GM19328 (cell line): ENCODE data around the gene EGFL7.
"Not testable (repeated sequence)": the region's sequence is repeated elsewhere in the genome, so short reads cannot be mapped to it uniquely, and the experiment has no call there.

Experiments
- ATAC-seq: cut with Tn5 transposase; IDR thresholded peaks from one replicate; pipeline ENCODE4 v1.9.1; 2021; ENCODE audit warnings: mild to moderate bottlenecking, moderate library complexity; ENCODE audit not compliant: unreplicated experiment

The EGFL7 gene

DNA sequence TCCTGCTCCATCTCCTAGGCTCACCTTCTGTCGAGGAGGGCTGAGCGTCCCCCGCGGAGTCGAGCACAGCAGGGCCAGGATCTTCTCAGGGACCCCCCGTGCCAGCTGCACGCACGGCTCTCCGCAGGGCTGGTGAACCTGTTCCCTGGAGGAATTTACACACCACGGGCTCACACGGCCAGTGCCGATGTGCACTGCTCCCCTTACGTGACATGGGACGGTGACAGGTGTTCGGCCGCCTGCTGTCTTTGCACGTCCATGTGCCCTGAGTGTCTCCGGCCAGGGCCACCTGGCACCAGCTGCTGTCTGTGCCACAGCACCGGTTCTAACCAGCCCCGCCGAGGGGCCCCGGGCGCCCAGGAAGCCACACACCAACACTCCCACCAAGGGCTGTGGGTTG is 33.2 kb downstream of the EGFL7 start:
- no peak for ATAC-seq

DNA sequence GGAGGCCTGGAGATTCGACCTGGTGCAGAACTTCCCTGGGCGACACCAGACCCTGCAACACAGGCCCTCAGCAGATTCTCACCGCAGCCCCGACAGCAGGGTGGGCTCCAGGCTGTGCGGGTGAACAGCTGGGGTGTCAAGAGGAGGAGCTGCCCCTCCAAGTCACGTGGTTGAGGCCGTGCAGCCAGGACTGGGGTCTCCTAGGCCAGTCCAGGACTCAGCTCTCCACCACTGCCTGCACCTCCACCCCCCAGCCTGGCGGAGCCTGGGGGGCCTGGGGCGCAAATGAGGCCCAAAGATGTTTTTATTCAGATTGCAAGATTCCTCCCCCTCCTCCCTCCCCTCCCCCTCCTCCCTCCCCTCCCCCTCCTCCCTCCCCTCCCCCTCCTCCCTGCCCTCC is 33.8 kb downstream of the EGFL7 start:
- ATAC-seq: no peak

DNA sequence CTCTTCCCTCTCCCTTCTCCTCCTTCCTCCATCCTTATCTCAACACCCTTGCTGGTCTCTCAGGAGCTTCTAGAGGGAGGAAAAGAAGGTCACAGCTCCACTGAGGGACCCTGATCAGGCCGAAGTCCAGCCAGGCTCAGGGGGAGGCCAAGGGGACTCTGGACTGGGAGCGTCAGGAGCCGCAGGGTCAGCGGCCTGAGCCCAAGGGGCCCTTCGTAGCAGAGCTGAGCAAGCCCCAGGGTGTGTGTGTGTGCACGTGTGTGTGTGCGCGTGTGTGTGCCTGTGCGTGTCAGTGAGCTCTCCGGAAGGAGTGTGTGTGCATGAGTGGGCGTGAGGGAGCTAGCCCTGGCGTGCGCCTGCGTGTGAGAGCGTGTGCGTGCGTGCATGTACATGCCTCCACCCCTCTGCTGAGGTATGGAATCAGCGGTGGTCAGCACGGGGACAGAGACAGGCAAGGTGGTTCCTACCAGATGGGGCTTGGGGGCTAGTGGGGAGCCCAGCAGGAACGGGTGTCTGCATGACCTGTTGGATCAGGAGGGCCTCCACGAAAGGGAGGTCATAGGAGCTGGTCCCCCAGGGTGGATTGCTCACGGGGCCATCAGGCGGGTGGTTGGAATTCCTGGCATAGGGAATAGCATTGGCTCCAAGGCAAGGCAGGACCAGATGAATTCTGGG is 34.6 kb downstream of the EGFL7 start:
- ATAC-seq: no peak

DNA sequence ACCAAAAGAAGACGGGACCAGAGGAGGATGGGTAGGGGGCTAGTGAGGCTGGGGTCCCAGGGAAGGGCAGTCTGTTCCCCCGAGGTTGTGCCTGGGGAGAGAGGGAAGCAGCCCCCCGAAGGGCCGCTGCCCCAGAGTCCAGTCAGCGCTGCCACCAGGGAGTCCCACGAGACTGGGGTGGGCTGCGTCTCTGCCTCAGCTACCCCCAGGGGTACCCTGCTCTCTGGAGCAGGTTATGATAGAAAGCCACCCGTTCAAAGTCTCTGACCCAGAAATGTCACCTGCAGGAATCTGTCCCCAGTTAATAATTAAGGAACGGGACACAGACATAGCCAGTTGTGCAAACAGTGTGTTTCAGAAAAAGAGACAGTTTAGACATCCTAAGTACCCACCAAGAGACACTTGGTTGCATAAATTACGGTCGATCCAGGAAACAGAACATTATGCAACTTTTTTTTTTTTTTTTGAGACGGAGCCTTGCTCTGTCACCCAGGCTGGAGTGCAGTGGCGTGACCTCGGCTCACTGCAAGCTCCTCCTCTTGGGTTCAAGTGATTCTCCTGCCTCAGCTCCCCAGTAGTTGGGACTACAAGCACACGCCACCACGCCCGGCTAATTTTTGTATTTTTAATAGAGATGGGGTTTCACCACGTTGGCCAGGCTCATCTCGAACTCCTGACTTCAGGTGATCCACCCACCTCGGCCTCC is 35.3 kb downstream of the EGFL7 start:
- ATAC-seq: no peak

DNA sequence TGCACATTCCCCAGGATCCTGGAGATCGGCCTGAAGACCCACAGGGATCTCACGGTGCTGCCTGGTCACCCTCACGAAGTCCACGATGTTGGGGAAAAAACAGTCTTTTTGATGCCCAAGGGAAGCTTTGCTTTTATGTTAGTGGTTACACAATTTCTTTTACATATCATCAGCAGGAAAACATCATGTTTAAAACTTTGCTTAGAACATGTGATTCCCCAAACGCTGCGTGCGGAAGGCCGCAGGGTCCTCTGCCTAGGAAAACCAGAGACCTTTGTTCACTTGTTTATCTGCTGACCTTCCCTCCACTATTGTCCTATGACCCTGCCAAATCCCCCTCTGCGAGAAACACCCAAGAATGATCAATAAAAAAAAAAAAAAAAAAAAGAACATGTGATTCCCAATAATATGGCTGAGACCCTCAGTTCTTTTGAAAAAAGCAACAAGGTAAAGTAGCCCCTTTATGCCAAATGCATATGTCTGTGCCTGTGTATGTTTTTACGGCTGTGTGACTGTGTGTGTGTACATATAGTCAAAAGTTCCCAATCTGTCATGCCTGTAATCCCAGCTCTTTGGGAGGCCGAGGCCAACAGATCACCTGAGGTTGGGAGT is 36.0 kb downstream of the EGFL7 start:
- no peak for ATAC-seq

DNA sequence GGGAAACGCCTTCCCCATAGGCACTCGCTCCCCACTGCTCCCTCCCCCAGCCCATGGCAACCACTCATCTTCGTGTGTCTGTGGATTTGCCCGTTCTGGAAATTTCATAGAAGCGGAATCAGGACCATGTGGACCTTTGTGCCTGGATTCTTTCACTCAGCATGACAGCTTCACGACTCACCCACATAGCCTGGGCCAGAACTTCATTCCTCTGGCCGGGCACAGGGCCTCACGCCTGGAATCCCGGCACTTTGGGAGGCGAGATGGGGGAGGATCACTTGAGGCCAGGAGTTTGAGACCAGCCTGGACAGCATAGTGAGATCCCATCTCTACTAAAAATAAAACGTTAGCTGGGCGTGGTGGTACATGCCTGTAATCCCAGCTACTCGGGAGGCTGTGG is 37.6 kb downstream of the EGFL7 start:
- ATAC-seq: no peak

DNA sequence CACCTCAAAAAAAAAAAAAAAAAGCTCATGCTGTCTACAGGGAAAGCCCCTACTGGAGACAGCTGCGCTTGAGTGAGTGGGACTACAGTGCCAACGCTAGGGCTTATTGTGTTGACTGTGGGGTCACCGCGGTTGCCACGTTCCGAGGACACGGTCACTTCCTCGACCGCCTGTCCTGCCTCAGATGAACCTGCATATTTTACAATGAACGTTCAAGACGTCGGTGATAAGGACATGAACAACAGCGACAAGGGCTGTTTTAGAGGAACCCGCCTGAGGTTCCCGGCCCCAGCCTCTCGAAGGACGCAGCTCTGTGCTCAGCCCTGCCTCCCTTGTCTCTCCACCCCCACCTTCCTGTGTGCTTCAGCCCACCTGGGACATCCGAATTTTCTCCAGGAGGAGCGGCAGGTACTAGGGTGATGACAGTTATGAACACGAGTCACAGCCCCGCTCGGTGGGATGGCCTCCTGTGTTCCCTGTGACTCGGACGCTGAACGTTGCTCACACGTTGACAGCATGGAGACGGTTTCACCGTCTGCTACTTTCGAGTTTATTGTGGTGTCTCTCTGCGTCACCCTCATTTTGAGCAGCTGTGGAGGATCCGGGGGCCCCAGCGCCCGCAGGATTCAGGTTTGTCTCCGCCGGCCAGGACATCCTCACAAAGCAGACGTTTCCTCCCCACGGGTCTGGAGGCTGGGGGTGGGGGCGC is 38.4 kb downstream of the EGFL7 start:
- no peak for ATAC-seq

DNA sequence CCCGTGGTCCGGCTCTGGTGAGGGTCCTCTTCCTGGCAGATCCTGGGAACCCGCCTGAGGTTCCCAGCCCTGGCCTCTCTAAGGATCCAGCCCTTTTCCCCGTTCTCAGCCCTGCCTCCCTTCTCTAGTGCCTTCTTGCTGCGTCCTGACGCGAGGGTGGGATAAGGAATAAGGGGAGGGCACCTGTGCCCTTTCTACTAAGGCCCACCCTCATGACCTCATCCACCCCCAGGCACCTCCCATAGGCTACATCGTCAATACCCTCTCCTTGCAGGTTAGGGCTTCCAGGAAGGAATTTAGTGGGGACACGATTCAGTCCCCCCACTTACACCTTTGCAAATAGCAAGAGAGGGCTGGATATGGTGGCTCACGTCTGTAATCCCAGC is 38.9 kb downstream of the EGFL7 start:
- ATAC-seq: no peak

DNA sequence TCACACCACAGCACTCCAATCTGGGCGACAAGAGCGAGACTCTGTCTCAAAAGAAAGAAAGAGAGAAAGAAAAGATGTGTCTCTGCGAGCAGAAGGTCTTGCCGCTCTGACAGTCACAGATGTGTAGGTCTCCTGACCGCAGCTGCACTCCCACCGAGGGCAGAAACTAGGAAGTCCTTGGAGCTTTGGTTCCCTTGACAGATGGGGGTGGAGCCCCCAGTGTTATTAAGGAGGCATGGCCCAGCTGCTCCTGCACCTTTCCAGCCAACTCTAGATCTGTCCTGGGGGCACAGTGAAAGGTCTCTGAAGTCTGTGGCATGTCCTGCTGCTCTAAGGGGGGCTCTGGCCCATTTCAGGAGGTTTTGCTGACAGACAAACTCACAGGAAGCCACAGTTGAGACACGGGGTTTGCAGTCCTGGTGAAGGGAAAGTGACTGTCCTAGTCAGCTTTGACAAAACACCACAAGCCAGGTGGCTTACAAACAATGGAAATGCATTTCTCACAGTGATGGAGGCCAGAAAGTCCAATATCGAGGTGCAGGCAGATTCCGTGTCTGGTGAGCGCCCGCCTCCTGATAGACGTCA is 40.7 kb downstream of the EGFL7 start:
- no peak for ATAC-seq

DNA sequence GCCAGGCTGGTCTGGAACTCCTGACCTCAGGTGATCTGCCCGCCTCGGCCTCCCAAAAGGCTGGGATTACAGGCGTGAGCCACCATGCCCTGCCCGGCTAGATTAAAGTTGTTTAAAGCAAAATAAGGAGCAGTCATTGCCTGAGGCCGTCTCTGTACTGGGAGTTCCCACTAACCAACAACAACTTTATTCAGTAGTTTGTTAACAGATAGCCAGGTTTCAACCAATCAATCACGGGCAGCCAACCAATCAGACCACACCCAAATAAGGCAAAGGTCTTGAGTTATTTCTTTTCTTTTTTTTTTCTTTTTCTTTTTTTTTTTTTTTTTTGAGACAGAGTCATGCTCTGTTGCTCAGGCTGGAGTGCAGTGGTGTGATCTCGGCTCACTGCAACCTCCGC is 42.0 kb downstream of the EGFL7 start:
- not testable (repeated sequence) for ATAC-seq

DNA sequence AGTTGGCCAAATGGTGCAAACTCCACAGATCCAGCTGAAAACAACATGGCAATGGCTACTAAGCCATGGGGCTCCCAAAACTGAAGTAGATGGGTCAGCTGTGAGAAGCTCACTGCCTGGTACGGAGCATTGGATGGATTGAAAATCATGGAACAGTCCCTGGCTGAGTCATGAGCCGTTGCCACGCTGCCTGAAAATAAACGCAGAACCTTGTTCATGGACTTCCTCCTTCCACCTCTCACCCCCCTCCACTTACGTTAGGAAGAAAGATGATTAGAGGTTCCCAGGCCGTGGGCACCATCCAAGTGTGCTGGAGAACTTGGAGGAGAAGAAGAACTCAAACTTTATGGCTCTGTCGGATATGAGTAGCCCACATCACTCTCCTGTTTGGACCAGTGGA is 42.8 kb downstream of the EGFL7 start:
- no peak for ATAC-seq

DNA sequence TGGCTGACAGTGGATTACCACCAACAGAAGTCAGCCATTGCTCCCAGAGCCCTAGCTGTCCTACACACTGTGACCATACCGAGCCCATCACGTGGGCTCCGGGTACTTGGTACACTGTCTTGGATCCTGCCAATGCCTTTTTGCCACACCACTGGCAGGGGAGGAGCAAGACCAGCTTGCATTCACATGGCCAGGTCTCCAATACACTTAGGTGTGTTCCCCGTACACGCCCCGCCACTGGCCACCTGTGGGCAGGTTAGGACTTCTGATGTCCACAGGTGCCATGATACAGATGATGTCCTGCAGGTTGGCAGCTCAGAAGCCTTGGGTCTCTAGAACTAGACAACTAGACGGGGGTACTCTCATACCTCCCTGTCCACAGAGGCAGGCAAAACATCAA is 44.3 kb downstream of the EGFL7 start:
- no peak for ATAC-seq

DNA sequence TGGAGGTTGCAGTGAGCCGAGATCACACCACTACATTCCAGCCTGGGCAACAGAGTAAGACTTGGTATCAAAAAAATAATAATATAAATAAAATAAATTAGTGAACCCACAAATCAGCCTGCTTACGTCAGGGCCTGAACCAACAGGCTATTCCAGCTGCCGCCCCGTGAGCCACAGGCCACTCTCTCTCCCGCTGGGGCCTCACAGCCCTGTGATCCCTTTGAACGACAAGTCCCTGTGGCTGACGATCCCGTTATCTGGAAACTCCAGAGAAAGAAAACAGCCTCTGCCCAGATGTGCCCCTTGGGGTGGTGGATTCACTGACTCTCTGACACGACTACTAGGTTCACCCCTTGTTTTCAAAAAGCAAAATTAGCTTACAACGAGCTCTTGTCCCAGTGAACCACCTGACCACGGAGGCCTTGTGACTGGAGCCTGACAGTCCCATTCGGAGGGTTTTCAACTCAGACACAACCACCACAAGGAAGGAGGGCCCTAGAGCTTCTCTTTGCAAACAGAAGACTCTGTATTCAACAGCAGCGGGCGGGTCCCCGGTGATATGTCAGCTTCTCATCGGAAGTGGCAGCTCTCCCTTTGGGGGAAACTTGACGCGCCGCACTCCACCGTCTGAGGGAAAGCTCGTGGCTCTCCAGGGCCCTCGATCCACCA is 45.3 kb downstream of the EGFL7 start:
- ATAC-seq: no peak

DNA sequence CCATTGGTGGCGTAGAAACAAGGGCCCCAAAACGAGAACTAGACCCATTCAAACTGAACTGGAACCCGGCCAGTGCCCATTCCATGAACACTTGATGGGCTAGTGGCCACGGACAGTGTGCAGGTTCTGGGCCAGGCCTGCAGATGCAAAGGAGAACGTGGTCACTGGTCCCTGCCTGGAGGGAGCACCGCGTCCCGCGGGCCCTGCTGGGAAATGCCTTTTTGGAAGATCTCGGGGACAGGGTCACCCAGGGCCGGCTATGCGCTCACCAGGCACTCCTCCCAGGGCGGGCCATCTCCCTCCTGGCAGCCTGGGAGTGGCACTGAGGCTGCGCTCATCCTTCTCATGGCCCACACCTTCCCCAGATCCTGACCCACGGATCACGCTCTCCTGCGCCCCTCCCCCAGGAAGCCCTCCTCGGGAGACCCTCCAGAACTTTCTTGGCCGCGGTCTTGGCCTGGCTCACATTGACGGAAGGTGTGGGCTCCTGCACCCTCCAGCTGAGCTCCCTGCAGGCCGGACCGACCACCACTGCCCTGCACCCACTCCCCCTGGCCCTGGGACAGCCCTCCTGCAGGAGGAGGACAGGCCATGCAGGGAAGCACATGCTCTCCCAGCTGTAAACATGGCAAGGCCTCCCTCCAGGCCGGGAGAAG is 46.9 kb downstream of the EGFL7 start:
- no peak for ATAC-seq

DNA sequence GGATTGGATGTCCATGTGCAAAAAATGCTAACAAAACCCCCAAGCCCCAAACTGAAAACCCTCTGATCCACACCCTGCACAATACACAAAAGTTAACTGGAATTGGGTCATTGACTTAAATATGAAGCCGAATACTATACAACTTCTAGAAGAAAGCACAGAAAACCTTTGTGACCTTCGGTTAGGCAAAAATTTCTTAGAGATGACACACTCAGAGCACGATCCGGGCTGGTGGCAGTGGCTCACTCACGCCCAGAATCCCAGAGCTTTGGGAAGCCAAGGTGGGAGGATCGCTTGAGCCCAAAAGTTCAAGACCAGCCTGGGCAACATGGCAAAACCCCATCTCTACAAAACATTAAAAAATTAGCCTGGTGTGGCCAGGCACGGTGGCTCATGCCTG is 47.8 kb downstream of the EGFL7 start:
- ATAC-seq: no peak

DNA sequence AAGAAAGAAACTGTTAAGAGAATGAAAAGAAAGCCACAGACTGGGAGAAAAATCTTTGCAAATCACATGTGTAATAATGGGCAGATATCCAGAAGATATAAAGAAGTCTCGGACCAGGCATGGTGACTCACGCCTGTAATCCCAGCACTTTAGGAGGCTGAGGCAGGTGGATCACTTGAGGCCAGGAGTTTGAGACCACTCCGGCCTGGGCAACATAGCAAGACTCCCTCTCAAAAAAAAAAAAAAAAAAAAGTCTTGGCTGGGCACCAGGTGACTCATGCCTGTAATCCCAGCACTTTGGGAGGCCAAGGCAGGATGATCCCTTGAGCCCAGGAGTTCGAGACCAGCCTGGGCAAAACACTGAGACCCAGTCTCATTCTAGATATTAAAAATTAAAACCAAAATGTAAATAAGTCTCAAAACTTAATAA is 48.5 kb downstream of the EGFL7 start:
- ATAC-seq: not testable (repeated sequence)

DNA sequence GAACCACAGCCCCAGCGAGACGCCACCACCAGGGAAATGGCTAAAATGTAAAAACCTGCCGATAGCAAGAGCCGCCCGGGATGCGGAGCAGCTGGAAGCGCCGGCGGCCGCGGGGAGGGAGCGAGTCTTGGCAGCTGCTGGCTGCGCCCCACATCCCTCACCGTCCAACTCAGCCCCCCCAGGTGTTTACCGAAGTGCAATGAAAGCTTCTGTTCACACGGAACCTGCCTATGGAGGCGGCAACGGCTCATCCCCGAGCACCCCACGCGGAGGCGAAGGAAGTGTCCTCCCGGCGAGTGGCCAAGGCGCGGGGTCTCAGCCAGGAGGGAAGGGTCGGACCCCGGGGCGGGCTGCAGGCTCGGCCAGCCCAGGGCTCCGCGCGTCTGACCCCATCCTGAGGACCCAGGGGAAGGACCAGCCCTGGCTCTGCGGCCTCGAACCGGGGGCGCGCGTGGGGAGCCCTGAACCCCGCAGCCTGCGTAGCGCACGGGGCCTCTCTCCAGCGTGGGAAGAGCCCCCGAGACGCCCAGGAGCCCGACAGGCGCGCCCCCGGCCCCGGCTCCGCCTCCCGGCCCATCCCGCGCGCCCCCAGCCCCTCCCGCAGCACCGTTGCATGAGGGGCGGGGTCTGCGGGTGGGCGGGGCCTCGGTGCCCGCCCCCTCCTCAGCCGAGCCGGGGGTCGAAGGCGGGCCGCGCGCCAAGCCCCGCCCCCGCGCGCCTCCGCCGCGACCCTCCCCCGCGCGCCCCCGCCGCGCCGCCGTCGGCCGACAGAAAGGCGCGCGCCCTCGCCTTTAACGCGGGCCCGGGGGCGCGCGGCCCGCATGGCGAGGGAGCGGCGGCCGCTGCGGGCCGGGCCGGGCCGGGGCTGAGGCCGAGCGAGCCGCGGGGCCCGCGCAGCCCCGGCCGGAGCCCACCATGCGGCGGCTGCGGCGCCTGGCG is 49.3 kb downstream of the EGFL7 start, which contains the start of gene DIPK1B:
TSS of gene DIPK1B (plus strand) at position 822 of the 939 bp plus-strand sequence. CDS start at position 916, 94 bp downstream.
- no peak for ATAC-seq

DNA sequence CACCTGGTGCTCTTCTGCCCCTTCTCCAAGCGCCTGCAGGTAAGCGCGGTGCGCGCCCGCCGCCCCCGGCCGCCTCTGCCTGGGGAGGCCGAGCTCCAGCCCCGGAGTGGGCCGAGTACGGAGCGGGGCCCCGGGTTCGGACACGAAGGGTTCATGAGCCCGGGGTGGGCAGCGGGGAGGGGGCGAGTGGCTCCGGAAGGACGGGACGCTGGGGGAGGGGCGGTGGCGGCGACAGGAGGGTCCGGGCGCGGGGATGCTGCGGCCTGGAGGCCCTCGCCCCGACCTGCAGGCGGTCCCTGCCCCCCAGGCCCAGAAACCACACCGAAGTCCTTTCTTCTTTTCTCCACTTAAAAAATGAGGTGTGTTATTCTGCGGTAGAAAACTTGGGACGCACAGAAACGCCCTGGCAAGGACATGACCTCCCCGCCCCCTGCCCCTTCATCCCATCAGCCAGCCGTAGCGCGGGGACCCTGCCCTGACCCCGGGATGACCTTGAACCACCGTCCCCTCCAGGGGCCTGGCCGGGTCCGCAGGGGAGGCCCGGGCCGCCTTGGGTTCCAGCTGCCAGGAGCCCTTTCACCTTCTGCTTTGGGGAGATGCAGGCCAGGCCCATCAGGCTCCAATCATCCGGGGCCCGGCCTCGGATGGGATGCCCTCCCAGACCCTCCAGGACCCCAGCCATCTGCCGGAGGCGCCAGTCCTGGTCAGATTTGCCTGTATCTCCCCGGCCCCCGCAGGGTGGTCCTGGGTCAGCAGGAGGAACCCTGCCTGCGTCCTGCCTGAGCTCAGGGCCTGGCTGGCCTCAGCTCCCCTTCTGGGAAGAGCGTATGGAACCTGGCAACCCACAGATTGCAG is 50.2 kb downstream of the EGFL7 start:
- ATAC-seq: no peak
